NB4 (cell line): ENCODE measurements around the gene PIEZO2.

Experiments used
- DNase-seq: peaks from one replicate; pipeline ENCODE4 v3.0.0; 2010; ENCODE audit warnings: low read depth
- H3K4me3 ChIP-seq: one replicate; pipeline ENCODE4 v1.5.1; 2011; ENCODE audit warnings: mild to moderate bottlenecking, low read depth, low read length, moderate library complexity
- CTCF ChIP-seq: IDR thresholded peaks from one replicate; pipeline ENCODE4 v1.5.1; 2012; ENCODE audit warnings: low read depth, low read length
- MAX ChIP-seq: IDR thresholded peaks from 2 replicates; pipeline ENCODE4 v1.6.1; 2011; ENCODE audit warnings: low read depth, low read length
- MYC ChIP-seq: IDR thresholded peaks from 2 replicates; pipeline ENCODE4 v1.6.1; 2011; ENCODE audit warnings: low read depth, low read length
- POLR2A ChIP-seq: IDR thresholded peaks from 2 replicates; pipeline ENCODE4 v1.6.1; 2011; ENCODE audit warnings: mild to moderate bottlenecking; ENCODE audit not compliant: insufficient read length; ENCODE audit errors: extremely low read depth

PIEZO2 gene

GRCh38 chr18:11155034-11155759 is 5.8 kb upstream of the PIEZO2 start:
- DNase-seq: no peak
- H3K4me3 ChIP-seq: no peak overlapping the region
- TF ChIP-seq MYC (no peak), POLR2A (no peak), MAX (no peak), CTCF (no peak)

GRCh38 chr18:11154368-11154989 is 5.1 kb upstream of the PIEZO2 start:
- H3K4me3 ChIP-seq: no peak overlapping the region
- TF ChIP-seq POLR2A (no peak), MYC (no peak), MAX (no peak), CTCF (no peak)
- peak; percentile 56 for DNase-seq

- no peak for DNase-seq
These were observed 3.7 kb upstream of the PIEZO2 start for GRCh38 chr18:11153097-11153496.

GRCh38 chr18:11150271-11150615 is 874 bp upstream of the PIEZO2 start:
- TF ChIP-seq POLR2A: no peak
- no peak for TF ChIP-seq MAX
- TF ChIP-seq MYC: no peak
- no peak for TF ChIP-seq CTCF
- H3K4me3 ChIP-seq: no peak overlapping the region
- no peak for DNase-seq

More at GRCh38 chr18:11153097-11153496, 3.7 kb upstream of the PIEZO2 start:
- TF ChIP-seq CTCF: no peak
- TF ChIP-seq MAX: no peak
- TF ChIP-seq POLR2A: no peak
- TF ChIP-seq MYC: no peak
- H3K4me3 ChIP-seq: no peak overlapping the region

- H3K4me3 ChIP-seq: no peak overlapping the region
These were observed 509 bp downstream of the PIEZO2 start for GRCh38 chr18:11148680-11149440.

More at GRCh38 chr18:11148680-11149440, 509 bp downstream of the PIEZO2 start:
- TF ChIP-seq CTCF (no peak), MYC (no peak), POLR2A (no peak), MAX (no peak)
- DNase-seq: no peak
